Endodermal cell (in vitro differentiated cells): ENCODE measurements around the gene SDF2L1. TPM values are rescaled to one million over a fixed set of nuclear protein-coding genes. Genes with fewer than 3 reads are reported as not detected.
A peak's percentile ranks its signal among the peaks of the same experiment; 100 is the strongest.

Experiments
- DNase-seq: peaks from one replicate; pipeline ENCODE4 v3.0.0-alpha.2; 2017
- H3K27ac ChIP-seq: 2 replicates; pipeline ENCODE4 v1.5.1; 2013; ENCODE audit warnings: mild to moderate bottlenecking, low read depth, low read length, moderate library complexity
- H3K27me3 ChIP-seq: 2 replicates; pipeline ENCODE4 v1.6.1; 2013; ENCODE audit warnings: mild to moderate bottlenecking, low read length, moderate library complexity; ENCODE audit not compliant: insufficient read depth, control insufficient read depth, poor library complexity, severe bottlenecking
- H3K36me3 ChIP-seq: 2 replicates; pipeline ENCODE4 v1.7.0; 2013; ENCODE audit warnings: mild to moderate bottlenecking, low read length, moderate library complexity; ENCODE audit not compliant: control insufficient read depth, insufficient read depth
- H3K4me1 ChIP-seq: one replicate; pipeline ENCODE4 v1.7.0; 2013; ENCODE audit warnings: low read length; ENCODE audit not compliant: control insufficient read depth, insufficient read depth
- H3K4me3 ChIP-seq: 2 replicates; pipeline ENCODE4 v1.5.1; 2013; ENCODE audit warnings: mild to moderate bottlenecking, low read length, moderate library complexity
- H3K9ac ChIP-seq: 2 replicates; pipeline ENCODE4 v1.6.1; 2013; ENCODE audit warnings: mild to moderate bottlenecking, low read length, moderate library complexity; ENCODE audit not compliant: poor library complexity, severe bottlenecking; ENCODE audit errors: extremely low read depth
- H3K9me3 ChIP-seq: 2 replicates; pipeline ENCODE4 v1.6.1; 2013; ENCODE audit warnings: mild to moderate bottlenecking, low read length, moderate library complexity; ENCODE audit not compliant: control insufficient read depth
- H3K27ac Mint-ChIP-seq: 2 replicates; pipeline ENCODE4 v1.8.0; 2020; ENCODE audit warnings: mixed read lengths
- H3K27me3 Mint-ChIP-seq: 2 replicates; pipeline ENCODE4 v1.8.0; 2021; ENCODE audit warnings: mild to moderate bottlenecking, mixed read lengths; ENCODE audit not compliant: insufficient read depth
- H3K36me3 Mint-ChIP-seq: 2 replicates; pipeline ENCODE4 v1.8.0; 2020; ENCODE audit warnings: low read depth, mixed read lengths
- H3K4me1 Mint-ChIP-seq: 2 replicates; pipeline ENCODE4 v1.8.0; 2020; ENCODE audit warnings: mixed read lengths
- H3K4me3 Mint-ChIP-seq: 2 replicates; pipeline ENCODE4 v1.8.0; 2020; ENCODE audit warnings: mild to moderate bottlenecking, moderate library complexity, mixed read lengths
- H3K9me3 Mint-ChIP-seq: 2 replicates; pipeline ENCODE4 v1.8.0; 2020; ENCODE audit warnings: mild to moderate bottlenecking, mixed read lengths
- CTCF ChIP-seq: fragments of 200-600 bp; sonication (generic); conservative IDR thresholded peaks from 2 replicates; pipeline ENCODE4 v1.5.0; 2021; ENCODE audit warnings: antibody characterized with exemption, mild to moderate bottlenecking
- WGBS, 2 experiments: methylation state at CpG; one replicate each; pipeline versions ENCODE4 v1.1.5 to v1.1.7; 2013; ENCODE audit warnings: missing lambda C conversion rate in 2 of 2, mixed read lengths in 1 of 2; ENCODE audit not compliant: insufficient coverage in 1 of 2, insufficient read length in 1 of 2; 5-methylcytosine and 5-hydroxymethylcytosine counted together
- total RNA-seq, 2 donors: library from RNA; stranded (reverse); fragmentation: NEBNext Ultra II Directional in 1 of 2; extraction: Animal tissue kit (Norgen Biotek cat#: 25700) in 1 of 2; gene quantifications; 2 replicates in 1 of 2; 3 replicates in 1 of 2; pipeline ENCODE4 v1.2.1, GENCODE V29; 2021

SDF2L1 gene
- total RNA-seq, 2 donors from 2014 or later, result 30.3 to 61.4 TPM

- Histone ChIP-seq H3K27me3 (no peaks in the 10 kb centered on the region), H3K4me1 (no peaks in the 10 kb centered on the region), H3K36me3 (peaks cover 21% of the 10 kb centered on the region), H3K9me3 (no peaks in the 10 kb centered on the region), H3K27ac (no peak overlapping the region), H3K9ac (no peak overlapping the region), H3K4me3 (no peak overlapping the region)
- DNase-seq, result peak; percentile 34
- WGBS, 2 experiments, result 93% methylated on average over 6 of the region's 6 CpGs; no CpG with 5 or more reads in 1 of the 2 experiments
- Mint-ChIP-seq H3K27ac (no peak overlapping the region), H3K36me3 (peaks cover 40% of the 10 kb centered on the region), H3K27me3 (no peaks in the 10 kb centered on the region), H3K4me3 (no peak overlapping the region), H3K9me3 (no peaks in the 10 kb centered on the region), H3K4me1 (no peaks in the 10 kb centered on the region)
- no peak for TF ChIP-seq CTCF
These were observed 46.2 kb downstream of the SDF2L1 start for GRCh38 chr22:21688341-21688705.

- H3K27ac ChIP-seq, result no peak overlapping the region
- peaks cover 26% of the 10 kb centered on the region for H3K36me3 ChIP-seq
- H3K4me3 ChIP-seq, result no peak overlapping the region
- no peaks in the 10 kb centered on the region for H3K27me3 ChIP-seq
- Mint-ChIP-seq H3K4me1 (no peaks in the 10 kb centered on the region), H3K36me3 (peaks cover 37% of the 10 kb centered on the region), H3K9me3 (no peaks in the 10 kb centered on the region), H3K4me3 (no peak overlapping the region), H3K27me3 (no peaks in the 10 kb centered on the region), H3K27ac (no peak overlapping the region)
- H3K9me3 ChIP-seq, result no peaks in the 10 kb centered on the region
- TF ChIP-seq CTCF, result no peak
- WGBS, 2 experiments, result 96 to 97% methylated on average over 16 to 20 of the region's 20 CpGs
- no peaks in the 10 kb centered on the region for H3K4me1 ChIP-seq
- DNase-seq, result peak; percentile 34
- H3K9ac ChIP-seq, result no peak overlapping the region
These were observed 46.7 kb downstream of the SDF2L1 start for GRCh38 chr22:21688706-21689381.

GRCh38 chr22:21690401-21690801 is 48.3 kb downstream of the SDF2L1 start:
- no peak for TF ChIP-seq CTCF
- Mint-ChIP-seq H3K27ac (no peak overlapping the region), H3K4me1 (no peaks in the 10 kb centered on the region), H3K4me3 (no peak overlapping the region), H3K36me3 (peaks cover 29% of the 10 kb centered on the region), H3K27me3 (no peaks in the 10 kb centered on the region), H3K9me3 (no peaks in the 10 kb centered on the region)
- Histone ChIP-seq H3K36me3 (peaks cover 28% of the 10 kb centered on the region), H3K9ac (no peak overlapping the region), H3K4me3 (no peak overlapping the region), H3K9me3 (no peaks in the 10 kb centered on the region), H3K27ac (no peak overlapping the region), H3K4me1 (no peaks in the 10 kb centered on the region), H3K27me3 (no peaks in the 10 kb centered on the region)
- WGBS, 2 experiments, result 94 to 97% methylated on average over 4 to 5 of the region's 5 CpGs
- no peak for DNase-seq
